Large intestine (tissue), 3 donors: ENCODE measurements around the gene ABHD16A. TPM values are rescaled to one million over a fixed set of nuclear protein-coding genes. Genes with fewer than 3 reads are reported as not detected.

ENCODE experiments used
- DNase-seq, 2 donors: peaks; one replicate each; pipeline versions ENCODE4 v3.0.0 to v3.0.0-alpha.2; 2013
- H3K27ac ChIP-seq: one replicate; pipeline ENCODE4 v1.5.1; 2013; ENCODE audit warnings: low read length
- H3K27me3 ChIP-seq: 2 replicates; pipeline ENCODE4 v1.6.1; 2013; ENCODE audit warnings: low read length; ENCODE audit not compliant: control insufficient read depth, insufficient read depth
- H3K36me3 ChIP-seq: 2 replicates; pipeline ENCODE4 v1.6.1; 2013; ENCODE audit warnings: low read length; ENCODE audit not compliant: control insufficient read depth, insufficient read depth
- H3K4me1 ChIP-seq: one replicate; pipeline ENCODE4 v1.6.1; 2013; ENCODE audit warnings: low read length; ENCODE audit not compliant: control insufficient read depth, insufficient read depth
- H3K4me3 ChIP-seq: one replicate; pipeline ENCODE4 v1.5.1; 2013; ENCODE audit warnings: low read length
- H3K9me3 ChIP-seq: one replicate; pipeline ENCODE4 v1.6.1; 2013; ENCODE audit warnings: mild to moderate bottlenecking, low read depth, low read length, moderate library complexity; ENCODE audit not compliant: control insufficient read depth
- WGBS: methylation state at CpG from one replicate; pipeline ENCODE4 v1.1.5; 2013; ENCODE audit warnings: low lambda C conversion rate; ENCODE audit not compliant: insufficient coverage; 5-methylcytosine and 5-hydroxymethylcytosine counted together
- polyA plus RNA-seq: library from polyadenylated mRNA; unstranded; fragments of 120-200 nt; gene quantifications from one replicate; pipeline ENCODE4 v1.2.1, GENCODE V29; 2013

Gene ABHD16A
- polyA plus RNA-seq, 1 donor = 62.5 TPM

DNA sequence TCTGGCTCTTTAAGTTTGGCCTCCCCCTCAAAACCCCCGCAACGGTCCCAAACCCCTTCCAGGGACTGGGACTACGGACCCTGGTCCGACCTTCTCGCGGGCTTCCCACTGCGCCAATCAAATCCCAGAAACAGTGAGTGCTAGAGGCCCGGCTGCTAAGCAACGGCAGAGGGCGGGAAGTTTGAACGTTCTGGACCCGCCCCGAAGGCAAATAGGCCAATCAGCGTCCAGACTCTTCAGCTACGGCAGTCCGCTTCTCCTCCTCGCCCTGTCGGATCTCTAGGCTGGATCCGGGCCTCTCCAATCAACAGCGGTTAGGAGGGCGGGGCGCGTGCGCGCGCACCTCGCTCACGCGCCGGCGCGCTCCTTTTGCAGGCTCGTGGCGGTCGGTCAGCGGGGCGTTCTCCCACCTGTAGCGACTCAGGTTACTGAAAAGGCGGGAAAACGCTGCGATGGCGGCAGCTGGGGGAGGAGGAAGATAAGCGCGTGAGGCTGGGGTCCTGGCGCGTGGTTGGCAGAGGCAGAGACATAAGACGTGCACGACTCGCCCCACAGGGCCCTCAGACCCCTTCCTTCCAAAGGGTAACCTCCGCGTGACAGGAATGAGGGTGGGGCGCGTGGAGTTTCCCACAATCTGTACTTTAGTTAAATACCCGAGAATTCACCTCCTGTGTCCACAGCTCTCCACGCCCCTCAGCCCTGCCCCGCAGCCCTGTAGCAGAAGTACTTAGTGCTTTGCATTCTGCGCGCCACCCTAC lies 36.7 kb upstream of the ABHD16A start, which contains the start of gene MSH5:
Gene MSH5, plus strand, starts transcription at position 367 of the 758 bp plus-strand sequence. CDS start 462 bp downstream, outside the sequence.
- Histone ChIP-seq H3K36me3 (peaks cover 4% of the 10 kb centered on the region), H3K9me3 (no peaks in the 10 kb centered on the region), H3K27me3 (no peaks in the 10 kb centered on the region), H3K4me1 (peaks cover 25% of the 10 kb centered on the region), H3K4me3 (peak within 1 kb of the TSS; percentile 59), H3K27ac (peak within 1 kb of the TSS; percentile 96)
- DNase-seq = peak; percentile 99 to 100
- WGBS = 0% methylated on average over 2 of the region's 58 CpGs

- peak; percentile 96 to 99 for DNase-seq
- Histone ChIP-seq H3K27ac (peak overlapping the region; percentile 96), H3K36me3 (peaks cover 16% of the 10 kb centered on the region), H3K9me3 (no peaks in the 10 kb centered on the region), H3K4me3 (peak overlapping the region; percentile 12), H3K27me3 (no peaks in the 10 kb centered on the region), H3K4me1 (peaks cover 35% of the 10 kb centered on the region)
- WGBS = no CpG with 5 or more reads among the region's 6 CpGs
Measured at GRCh38 chr6:31737991-31738979, 35.2 kb upstream of the ABHD16A start.

- peak; percentile 91 to 97 for DNase-seq
- Histone ChIP-seq H3K4me3 (peak overlapping the region; percentile 87), H3K4me1 (peaks cover 35% of the 10 kb centered on the region), H3K9me3 (no peaks in the 10 kb centered on the region), H3K36me3 (peaks cover 23% of the 10 kb centered on the region), H3K27ac (peak overlapping the region; percentile 96), H3K27me3 (no peaks in the 10 kb centered on the region)
- no CpG with 5 or more reads among the region's 7 CpGs for WGBS
Measured at GRCh38 chr6:31737315-31737990, 34.3 kb upstream of the ABHD16A start.

- no peaks in the 10 kb centered on the region for H3K27me3 ChIP-seq
- H3K9me3 ChIP-seq = no peaks in the 10 kb centered on the region
- no CpG with 5 or more reads among the region's 10 CpGs for WGBS
- peak in 1 of 2 donors; percentile 44 for DNase-seq
- H3K4me3 ChIP-seq = peak overlapping the region; percentile 87
- H3K36me3 ChIP-seq = peaks cover 28% of the 10 kb centered on the region
- peak overlapping the region; percentile 96 for H3K27ac ChIP-seq
- peaks cover 35% of the 10 kb centered on the region for H3K4me1 ChIP-seq
Measured at GRCh38 chr6:31736768-31737314, 33.7 kb upstream of the ABHD16A start.

GRCh38 chr6:31736021-31736767 lies 33.1 kb upstream of the ABHD16A start, which contains the start of gene CLIC1:
TSS of gene CLIC1 (minus strand) at chr6:31736530. CDS start at chr6:31736300, 230 bp downstream.
- Histone ChIP-seq H3K36me3 (peaks cover 31% of the 10 kb centered on the region), H3K27me3 (no peaks in the 10 kb centered on the region), H3K4me1 (peaks cover 34% of the 10 kb centered on the region), H3K4me3 (peak within 1 kb of the TSS; percentile 87), H3K27ac (peak within 1 kb of the TSS; percentile 96), H3K9me3 (no peaks in the 10 kb centered on the region)
- DNase-seq = peak; percentile 90 to 95
- no CpG with 5 or more reads among the region's 24 CpGs for WGBS

- Histone ChIP-seq H3K9me3 (no peaks in the 10 kb centered on the region), H3K4me3 (peak overlapping the region; percentile 87), H3K36me3 (peaks cover 41% of the 10 kb centered on the region), H3K27me3 (no peaks in the 10 kb centered on the region), H3K4me1 (peaks cover 33% of the 10 kb centered on the region), H3K27ac (peak overlapping the region; percentile 96)
- DNase-seq = peak; percentile 72 to 86
- 3% methylated on average over 7 of the region's 18 CpGs for WGBS
Measured at GRCh38 chr6:31734821-31735406, 31.8 kb upstream of the ABHD16A start.

GRCh38 chr6:31734247-31734820 lies 31.2 kb upstream of the ABHD16A start:
- Histone ChIP-seq H3K27me3 (no peaks in the 10 kb centered on the region), H3K4me1 (peaks cover 33% of the 10 kb centered on the region), H3K27ac (peak overlapping the region; percentile 96), H3K9me3 (no peaks in the 10 kb centered on the region), H3K4me3 (peak overlapping the region; percentile 87), H3K36me3 (peaks cover 41% of the 10 kb centered on the region)
- DNase-seq = no peak
- no CpG with 5 or more reads among the region's 2 CpGs for WGBS

DNA sequence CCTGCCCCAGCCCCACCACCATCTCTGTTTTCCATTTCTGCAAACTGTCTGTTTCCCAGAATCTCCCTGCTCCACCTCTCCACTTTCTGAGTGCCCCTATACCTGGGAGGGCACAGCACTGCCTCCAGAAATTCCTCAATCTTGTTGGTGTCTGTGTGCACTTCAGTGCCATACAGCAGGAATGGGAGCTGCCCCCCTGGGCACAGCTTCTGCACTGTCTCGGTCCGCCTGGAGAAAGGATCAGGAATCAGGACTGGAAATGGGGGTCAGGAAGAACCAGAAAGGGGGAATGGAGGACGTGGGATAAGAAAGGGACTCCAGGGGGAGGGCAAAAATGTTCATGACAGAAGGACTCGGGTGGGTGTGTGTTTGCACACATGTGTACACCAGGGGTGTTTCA lies 30.6 kb upstream of the ABHD16A start:
- no peak for DNase-seq
- H3K27ac ChIP-seq = peak overlapping the region; percentile 96
- peaks cover 41% of the 10 kb centered on the region for H3K36me3 ChIP-seq
- H3K9me3 ChIP-seq = no peaks in the 10 kb centered on the region
- H3K4me3 ChIP-seq = peak overlapping the region; percentile 87
- H3K4me1 ChIP-seq = peaks cover 30% of the 10 kb centered on the region
- H3K27me3 ChIP-seq = no peaks in the 10 kb centered on the region
- no CpG with 5 or more reads among the region's 4 CpGs for WGBS

DNA sequence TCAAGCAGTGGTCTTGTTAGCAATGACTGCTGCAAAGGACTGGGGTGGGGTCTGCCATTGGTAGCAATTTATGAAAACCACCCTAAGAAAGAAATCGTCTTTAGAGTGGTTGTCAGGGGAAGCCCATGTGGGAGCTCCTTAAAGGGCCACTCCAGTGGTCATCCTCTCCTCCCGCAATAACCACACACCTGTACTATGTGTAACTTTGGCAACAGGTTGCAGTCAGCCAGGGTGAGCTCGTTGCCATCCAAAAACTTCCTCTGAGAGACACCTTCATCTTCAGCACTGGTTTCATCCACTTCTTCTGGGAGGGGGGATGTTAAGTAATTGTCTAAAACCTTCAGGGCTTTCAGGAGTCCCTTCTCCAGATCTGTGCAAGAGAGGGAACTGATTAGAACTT lies 28.9 kb upstream of the ABHD16A start:
- no peaks in the 10 kb centered on the region for H3K27me3 ChIP-seq
- H3K9me3 ChIP-seq = no peaks in the 10 kb centered on the region
- peaks cover 52% of the 10 kb centered on the region for H3K36me3 ChIP-seq
- H3K4me1 ChIP-seq = peaks cover 34% of the 10 kb centered on the region
- no peak overlapping the region for H3K4me3 ChIP-seq
- DNase-seq = no peak
- H3K27ac ChIP-seq = no peak overlapping the region
- no CpG with 5 or more reads among the region's 3 CpGs for WGBS
